T1000 (cell line): Measurements from ENCODE around the gene PTPRF.

Experiments used
- DNase-seq: peaks from one replicate; lab custom pipeline; 2025; ENCODE audit warnings: mixed read lengths; lab: John Stamatoyannopoulos, UW

Gene PTPRF

DNA sequence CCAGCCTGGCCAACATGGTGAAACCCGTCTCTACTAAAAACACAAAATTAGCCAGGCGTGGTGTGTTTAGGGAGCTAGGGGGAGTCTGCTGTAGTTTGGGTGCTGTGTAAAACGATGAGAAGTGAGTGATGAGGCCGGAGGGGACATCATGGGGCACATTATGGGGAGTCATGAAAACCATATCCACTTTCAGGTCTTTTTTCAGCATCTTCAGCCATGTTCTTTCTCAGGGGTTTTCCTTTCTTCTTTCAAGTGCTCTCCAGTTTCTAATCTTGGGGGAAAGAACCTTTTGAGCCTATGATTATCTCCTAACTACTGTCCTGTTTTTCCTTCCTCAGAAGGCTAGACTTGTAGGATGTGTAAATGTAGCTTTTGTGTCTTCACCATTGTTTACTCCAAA lies 133.7 kb downstream of the PTPRF start:
- no peak for DNase-seq

DNA sequence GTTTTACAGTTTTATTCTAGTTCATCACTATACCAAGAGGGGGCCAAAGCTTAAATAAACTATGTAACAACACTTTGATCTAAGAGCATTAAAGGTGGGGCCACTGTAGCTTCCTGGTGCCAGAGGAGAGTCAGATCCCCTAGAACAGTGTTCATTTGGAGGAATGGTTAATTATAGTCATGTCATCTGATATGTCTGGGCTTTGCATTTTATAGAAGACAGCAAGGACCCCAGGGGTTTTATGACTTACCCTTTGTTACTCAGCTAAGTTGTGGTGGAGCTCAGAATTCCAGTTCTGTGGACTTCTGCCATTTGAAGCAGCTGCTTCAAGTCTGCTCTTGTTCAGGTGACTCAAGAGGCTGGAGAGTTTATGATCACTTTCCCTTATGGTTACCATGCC lies 135.9 kb downstream of the PTPRF start:
- no peak for DNase-seq

DNA sequence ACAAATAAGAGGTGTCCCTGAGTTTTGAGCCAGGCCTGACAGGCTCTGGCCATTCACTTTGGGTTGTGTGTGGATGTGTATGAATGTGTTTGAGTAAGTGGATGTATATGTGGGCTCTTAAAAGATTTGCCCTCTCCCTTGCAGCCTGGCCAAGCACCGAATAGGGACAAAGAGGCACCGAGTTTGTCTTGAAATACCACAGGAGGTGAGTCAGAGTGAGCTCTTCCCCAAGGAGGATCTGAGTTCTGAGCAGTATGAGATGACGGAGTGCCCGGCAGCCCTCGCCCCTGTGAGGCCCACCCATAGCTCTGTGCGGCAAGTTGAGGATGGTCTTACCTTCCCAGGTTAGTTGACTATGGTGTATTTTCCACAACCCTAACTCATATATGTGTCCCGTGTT lies 138.3 kb downstream of the PTPRF start:
- no peak for DNase-seq

GRCh38 chr1:43669878-43670277 lies 139.2 kb downstream of the PTPRF start:
- no peak for DNase-seq

DNA sequence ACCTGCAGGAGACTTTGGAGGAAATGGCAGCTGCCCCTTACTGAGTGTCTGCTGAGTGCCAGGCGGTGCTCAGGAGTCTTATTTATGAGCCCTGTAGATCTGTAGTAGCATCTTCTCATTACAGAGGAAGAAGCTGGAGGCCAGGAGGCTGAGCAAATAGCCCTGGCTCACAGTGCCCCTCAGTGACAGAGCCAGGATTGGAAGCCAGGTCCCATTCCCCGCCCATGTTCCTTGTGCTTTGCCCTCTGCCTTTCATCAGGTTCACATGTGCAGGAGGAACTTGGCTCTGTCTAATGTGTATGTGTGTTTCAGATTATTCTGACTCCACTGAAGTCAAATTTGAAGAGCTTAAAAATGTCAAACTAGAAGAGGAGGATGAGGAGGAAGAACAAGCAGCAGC lies 140.5 kb downstream of the PTPRF start:
- DNase-seq, result no peak

DNA sequence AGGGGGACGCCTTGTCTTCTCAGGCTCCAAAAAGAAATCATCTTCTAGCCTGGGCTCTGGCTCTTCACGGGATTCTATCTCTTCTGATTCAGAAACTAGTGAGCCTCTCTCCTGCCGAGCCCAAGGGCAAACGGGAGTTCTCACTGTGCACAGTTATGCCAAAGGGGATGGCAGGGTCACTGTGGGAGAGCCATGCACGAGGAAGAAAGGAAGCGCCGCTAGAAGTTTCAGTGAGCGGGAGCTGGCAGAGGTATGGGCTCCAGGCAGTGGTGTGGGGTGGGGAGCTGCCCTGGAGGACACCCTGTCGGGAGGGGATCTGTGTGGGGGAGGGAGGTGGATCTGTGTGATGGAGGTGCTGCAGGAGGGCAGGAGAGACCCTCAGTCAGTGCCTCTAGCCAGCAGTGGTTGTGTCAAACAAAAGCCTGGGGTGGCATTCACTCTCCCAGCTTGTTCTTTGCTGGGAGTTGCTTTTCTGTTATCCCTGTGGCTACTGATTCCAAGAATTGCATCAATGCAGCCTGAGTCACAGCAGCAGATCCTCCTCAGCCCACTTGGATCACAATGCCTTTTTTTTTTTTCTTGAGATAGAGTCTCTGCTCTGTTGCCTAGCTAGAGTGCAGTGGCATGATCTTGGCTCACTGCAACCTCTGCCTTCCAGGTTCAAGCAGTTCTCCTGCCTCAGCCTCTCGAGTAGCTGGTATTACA lies 141.1 kb downstream of the PTPRF start:
- DNase-seq, result no peak

DNA sequence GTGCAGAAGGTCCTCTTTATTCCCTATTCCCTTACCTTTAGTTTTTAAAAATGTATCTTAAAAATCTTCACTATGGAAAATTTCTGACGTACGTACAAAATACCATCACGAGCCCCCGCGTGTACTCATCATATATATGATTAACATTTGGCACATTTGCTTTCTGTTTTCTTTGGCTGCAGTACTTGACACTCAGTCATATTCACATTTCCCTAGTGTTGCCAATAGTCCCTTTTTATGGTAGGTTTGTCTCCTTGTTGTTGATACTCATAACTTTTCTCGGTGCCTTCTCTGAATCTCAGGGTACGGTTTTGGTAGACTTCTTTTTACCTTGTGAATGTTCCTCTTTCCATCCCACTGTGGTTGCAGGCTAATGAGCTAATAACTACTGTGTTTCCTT lies 142.6 kb downstream of the PTPRF start:
- DNase-seq, result no peak
